Esophagus squamous epithelium (tissue), 5 donors: ENCODE results near the gene CLEC3B. TPM values are rescaled to one million over a fixed set of nuclear protein-coding genes. Genes with fewer than 3 reads are reported as not detected.

Source experiments
- DNase-seq: peaks from one replicate; lab custom pipeline; 2025; lab: John Stamatoyannopoulos, UW
- H3K27ac ChIP-seq, 4 donors: fragments of 200-600 bp; sonication (generic); one replicate each; pipeline ENCODE4 v1.5.1; 2016 to 2019; ENCODE audit warnings: mild to moderate bottlenecking in 1 of 4
- H3K27me3 ChIP-seq, 4 donors: fragments of 200-600 bp; sonication (generic); 1 replicate in 3 of 4; 2 replicates in 1 of 4; pipeline versions ENCODE4 v1.5.1 to v1.6.0; 2017 to 2021; ENCODE audit warnings: antibody characterized with exemption in 1 of 4
- H3K36me3 ChIP-seq, 3 donors: fragments of 200-600 bp; sonication (generic); one replicate each; pipeline ENCODE4 v1.5.1; 2016 to 2019
- H3K4me1 ChIP-seq, 3 donors: fragments of 200-600 bp; sonication (generic); one replicate each; pipeline ENCODE4 v1.5.1; 2017 to 2019
- H3K4me3 ChIP-seq, 4 donors: fragments of 200-600 bp; sonication (generic); 1 replicate in 3 of 4; 2 replicates in 1 of 4; pipeline ENCODE4 v1.5.1; 2016 to 2019; ENCODE audit warnings: mild to moderate bottlenecking in 2 of 4, moderate library complexity in 1 of 4
- H3K9me3 ChIP-seq, 3 donors: fragments of 200-600 bp; sonication (generic); one replicate each; pipeline ENCODE4 v1.5.1; 2016 to 2019
- CTCF ChIP-seq, 6 experiments: fragments of 450-650 bp in 4 of 6; fragments of 200-600 bp in 2 of 6; sonication (generic) in 2 of 6; IDR thresholded peaks; one replicate each; pipeline ENCODE4 v1.5.1; 2016 to 2019; ENCODE audit warnings: antibody characterized with exemption in 6 of 6, mild to moderate bottlenecking in 4 of 6, moderate library complexity in 4 of 6
- POLR2A ChIP-seq, 4 donors: fragments of 450-650 bp; IDR thresholded peaks; one replicate each; pipeline ENCODE4 v1.6.1; 2017; ENCODE audit warnings: antibody characterized with exemption in 4 of 4, mild to moderate bottlenecking in 4 of 4, moderate library complexity in 3 of 4
- WGBS, 2 donors: methylation state at CpG; one replicate each; pipeline ENCODE4 v1.1.5; 2018; 5-methylcytosine and 5-hydroxymethylcytosine counted together
- intact Hi-C: fragments of 100-400 bp; cut with DNase I; formaldehyde crosslinking; loops from one replicate; pipeline ENCODE4 v1.15.0; 2022
- total RNA-seq, 4 donors: library from RNA; depleted of rRNA; stranded (reverse); fragments of >200 nt; gene quantifications; one replicate each; pipeline ENCODE4 v1.1.0, GENCODE V29; 2016
- donor health status: DM: yes; HTN: yes; CAD: no.

Gene CLEC3B
- total RNA-seq, 4 donors from 2014 or later = 4.3 to 28.8 (median 6.9) TPM

GRCh38 chr3:45081506-45082141 is 55.5 kb downstream of the CLEC3B start:
- no peaks in the 10 kb centered on the region for H3K27me3 ChIP-seq
- intact Hi-C loops = no loop called here
- no peak overlapping the region for H3K27ac ChIP-seq
- WGBS, 2 donors = 78 to 88% methylated on average over 2 of the region's 2 CpGs
- H3K36me3 ChIP-seq = peaks cover 0 to 44% (median 8%) of the 10 kb centered on the region in 3 donors
- no peak for DNase-seq
- no peaks in the 10 kb centered on the region for H3K9me3 ChIP-seq
- H3K4me3 ChIP-seq = no peak overlapping the region
- no peak for TF ChIP-seq CTCF (IDR thresholded peaks at IDR 0.05)
- no peak for TF ChIP-seq POLR2A (IDR thresholded peaks at IDR 0.05)
- H3K4me1 ChIP-seq = peaks cover 0 to 6% (median 0%) of the 10 kb centered on the region in 3 donors

- TF ChIP-seq CTCF (IDR thresholded peaks at IDR 0.05) (no peak), POLR2A (IDR thresholded peaks at IDR 0.05) (no peak)
- peaks cover 0 to 50% (median 8%) of the 10 kb centered on the region in 3 donors for H3K36me3 ChIP-seq
- H3K4me3 ChIP-seq = no peak overlapping the region
- DNase-seq = no peak
- H3K27me3 ChIP-seq = no peaks in the 10 kb centered on the region
- H3K4me1 ChIP-seq = peaks cover 0 to 6% (median 0%) of the 10 kb centered on the region in 3 donors
- intact Hi-C loops = no loop called here
- WGBS, 2 donors = 78% methylated on average over 5 of the region's 5 CpGs
- H3K27ac ChIP-seq = no peak overlapping the region
- no peaks in the 10 kb centered on the region for H3K9me3 ChIP-seq
Measured at GRCh38 chr3:45082142-45082538, 56.0 kb downstream of the CLEC3B start.

GRCh38 chr3:45083023-45083422 is 56.9 kb downstream of the CLEC3B start:
- Histone ChIP-seq H3K27me3 (no peaks in the 10 kb centered on the region), H3K9me3 (no peaks in the 10 kb centered on the region)

GRCh38 chr3:45084361-45084760 is 58.3 kb downstream of the CLEC3B start:
- H3K4me3 ChIP-seq = no peak overlapping the region
- WGBS, 2 donors = 71% methylated on average over 1 of the region's 1 CpG

More at GRCh38 chr3:45083023-45083422, 56.9 kb downstream of the CLEC3B start:
- no peak for DNase-seq
- H3K27ac ChIP-seq = no peak overlapping the region
- H3K4me3 ChIP-seq = no peak overlapping the region
- 62 to 64% methylated on average over 4 to 6 of the region's 6 CpGs for WGBS, 2 donors
- intact Hi-C loops = no loop called here
- peaks cover 0 to 15% (median 2%) of the 10 kb centered on the region in 3 donors for H3K4me1 ChIP-seq
- peaks cover 0 to 58% (median 8%) of the 10 kb centered on the region in 3 donors for H3K36me3 ChIP-seq
- TF ChIP-seq CTCF (IDR thresholded peaks at IDR 0.05) (no peak), POLR2A (IDR thresholded peaks at IDR 0.05) (no peak)

More at GRCh38 chr3:45084361-45084760, 58.3 kb downstream of the CLEC3B start:
- peaks cover 0 to 71% (median 8%) of the 10 kb centered on the region in 3 donors for H3K36me3 ChIP-seq
- intact Hi-C loops = no loop called here
- H3K27ac ChIP-seq = no peak overlapping the region
- H3K9me3 ChIP-seq = no peaks in the 10 kb centered on the region
- H3K27me3 ChIP-seq = no peaks in the 10 kb centered on the region
- H3K4me1 ChIP-seq = peaks cover 0 to 24% (median 5%) of the 10 kb centered on the region in 3 donors
- DNase-seq = no peak
- no peak for TF ChIP-seq CTCF (IDR thresholded peaks at IDR 0.05)
- TF ChIP-seq POLR2A (IDR thresholded peaks at IDR 0.05) = no peak
